OCI-LY1 (cell line): ENCODE results near the gene TOM1.
A peak's percentile ranks its signal among the peaks of the same experiment; 100 is the strongest.

Experiments
- H2AFZ ChIP-seq: fragments of 200-600 bp; sonication (generic), shearing (Covaris generic); 2 replicates; pipeline ENCODE4 v1.6.0; 2014; ENCODE audit warnings: antibody characterized with exemption, mild to moderate bottlenecking, low read length
- H3F3A ChIP-seq: fragments of 200-600 bp; sonication (generic), shearing (Covaris generic); 2 replicates; pipeline ENCODE4 v1.6.0; 2014; ENCODE audit warnings: mild to moderate bottlenecking, antibody characterized with exemption, low read length, moderate library complexity; ENCODE audit not compliant: insufficient read depth
- H3K27ac ChIP-seq: fragments of 200-600 bp; sonication (generic); 2 replicates; pipeline ENCODE4 v1.5.1; 2014; ENCODE audit warnings: low read length, mixed run types, mild to moderate bottlenecking, low read depth; ENCODE audit not compliant: poor library complexity, severe bottlenecking
- H3K27me3 ChIP-seq: fragments of 200-600 bp; sonication (generic); 2 replicates; pipeline ENCODE4 v1.6.0; 2014; ENCODE audit warnings: antibody characterized with exemption, mild to moderate bottlenecking, low read length, moderate library complexity; ENCODE audit not compliant: insufficient read depth
- H3K36me3 ChIP-seq: fragments of 200-600 bp; sonication (generic); 2 replicates; pipeline ENCODE4 v1.6.1; 2014; ENCODE audit warnings: mild to moderate bottlenecking, antibody characterized with exemption, low read length, moderate library complexity, mixed read lengths; ENCODE audit not compliant: insufficient read depth
- H3K4me1 ChIP-seq: fragments of 200-600 bp; sonication (generic); 2 replicates; pipeline ENCODE4 v1.5.1; 2014; ENCODE audit warnings: mild to moderate bottlenecking, low read length, moderate library complexity; ENCODE audit not compliant: insufficient read depth, severe bottlenecking
- H3K4me2 ChIP-seq: fragments of 200-600 bp; sonication (generic), shearing (Covaris generic); 2 replicates; pipeline ENCODE4 v1.6.1; 2014; ENCODE audit warnings: low read length
- H3K4me3 ChIP-seq: fragments of 200-600 bp; sonication (generic); 2 replicates; pipeline ENCODE4 v1.5.1; 2014; ENCODE audit warnings: low read length, low read depth, mild to moderate bottlenecking, mixed read lengths; ENCODE audit not compliant: poor library complexity, severe bottlenecking
- H3K79me2 ChIP-seq: fragments of 200-600 bp; shearing (Covaris generic); 2 replicates; pipeline ENCODE4 v1.6.1; 2016; ENCODE audit warnings: mixed run types, low read length, mixed read lengths; ENCODE audit not compliant: insufficient read depth
- H3K9ac ChIP-seq: fragments of 200-600 bp; sonication (generic), shearing (Covaris generic); 2 replicates; pipeline ENCODE4 v1.6.1; 2014; ENCODE audit warnings: mild to moderate bottlenecking, low read length, mixed read lengths
- H3K9me2 ChIP-seq: fragments of 200-600 bp; sonication (generic), shearing (Covaris generic); 2 replicates; pipeline ENCODE4 v1.6.1; 2014; ENCODE audit warnings: low read depth, mild to moderate bottlenecking, low read length, mixed read lengths
- H3K9me3 ChIP-seq: fragments of 200-600 bp; shearing (Covaris generic); 2 replicates; pipeline ENCODE4 v1.6.1; 2014; ENCODE audit warnings: low read length, mixed read lengths
- H4K20me1 ChIP-seq: fragments of 200-600 bp; sonication (generic), shearing (Covaris generic); 2 replicates; pipeline ENCODE4 v1.6.0; 2016; ENCODE audit warnings: mild to moderate bottlenecking, low read length; ENCODE audit not compliant: insufficient read depth
- EZH2 ChIP-seq: fragments of 200-600 bp; sonication (generic), shearing (Covaris generic); IDR thresholded peaks from 2 replicates; pipeline ENCODE4 v1.8.0; 2017; ENCODE audit warnings: borderline replicate concordance, mixed run types, mild to moderate bottlenecking, antibody characterized with exemption, low read length, moderate library complexity, mixed read lengths
- TF ChIP-seq, protein P1 (sequence below): fragments of 200-600 bp; sonication (generic), shearing (Covaris generic); IDR thresholded peaks from 2 replicates; pipeline ENCODE4 v1.5.1; 2017; ENCODE audit warnings: mild to moderate bottlenecking, antibody characterized with exemption, low read length, moderate library complexity, mixed read lengths

The TOM1 gene

DNA sequence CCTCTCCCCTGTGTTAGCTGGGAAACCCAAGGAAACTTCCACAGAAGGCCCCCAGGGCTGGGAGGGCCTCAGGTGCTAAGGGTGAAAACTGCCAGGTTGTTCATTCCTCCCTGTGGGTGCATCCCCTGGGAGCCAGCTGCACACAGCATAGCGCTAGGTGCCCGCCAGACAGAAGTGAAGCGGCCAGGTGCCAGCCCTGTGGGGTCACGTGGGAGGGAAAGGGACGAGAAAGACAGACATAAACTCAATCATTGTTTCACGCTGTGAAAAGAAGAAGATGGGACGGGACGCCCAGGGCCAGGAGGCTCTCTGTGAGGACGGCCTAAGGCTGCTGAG lies 49.6 kb downstream of the TOM1 start:
- H3K27me3 ChIP-seq = no peaks in the 10 kb centered on the region
- H4K20me1 ChIP-seq = no peaks in the 10 kb centered on the region
- H3F3A ChIP-seq = no peaks in the 10 kb centered on the region
- peak overlapping the region; percentile 98 for H3K27ac ChIP-seq
- H3K36me3 ChIP-seq = no peaks in the 10 kb centered on the region
- peaks cover 84% of the 10 kb centered on the region for H3K4me1 ChIP-seq
- H3K4me3 ChIP-seq = peak overlapping the region; percentile 61
- peak overlapping the region; percentile 62 for H3K9ac ChIP-seq
- TF ChIP-seq EZH2 = no peak
- TF ChIP-seq, protein P1, sequence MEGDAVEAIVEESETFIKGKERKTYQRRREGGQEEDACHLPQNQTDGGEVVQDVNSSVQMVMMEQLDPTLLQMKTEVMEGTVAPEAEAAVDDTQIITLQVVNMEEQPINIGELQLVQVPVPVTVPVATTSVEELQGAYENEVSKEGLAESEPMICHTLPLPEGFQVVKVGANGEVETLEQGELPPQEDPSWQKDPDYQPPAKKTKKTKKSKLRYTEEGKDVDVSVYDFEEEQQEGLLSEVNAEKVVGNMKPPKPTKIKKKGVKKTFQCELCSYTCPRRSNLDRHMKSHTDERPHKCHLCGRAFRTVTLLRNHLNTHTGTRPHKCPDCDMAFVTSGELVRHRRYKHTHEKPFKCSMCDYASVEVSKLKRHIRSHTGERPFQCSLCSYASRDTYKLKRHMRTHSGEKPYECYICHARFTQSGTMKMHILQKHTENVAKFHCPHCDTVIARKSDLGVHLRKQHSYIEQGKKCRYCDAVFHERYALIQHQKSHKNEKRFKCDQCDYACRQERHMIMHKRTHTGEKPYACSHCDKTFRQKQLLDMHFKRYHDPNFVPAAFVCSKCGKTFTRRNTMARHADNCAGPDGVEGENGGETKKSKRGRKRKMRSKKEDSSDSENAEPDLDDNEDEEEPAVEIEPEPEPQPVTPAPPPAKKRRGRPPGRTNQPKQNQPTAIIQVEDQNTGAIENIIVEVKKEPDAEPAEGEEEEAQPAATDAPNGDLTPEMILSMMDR = no peak
- H3K79me2 ChIP-seq = no peaks in the 10 kb centered on the region
- peak overlapping the region; percentile 76; the same call in 1 of the 2 replicates for H3K4me2 ChIP-seq
- no peaks in the 10 kb centered on the region for H3K9me2 ChIP-seq
- H2AFZ ChIP-seq = no peak overlapping the region
- no peaks in the 10 kb centered on the region for H3K9me3 ChIP-seq

DNA sequence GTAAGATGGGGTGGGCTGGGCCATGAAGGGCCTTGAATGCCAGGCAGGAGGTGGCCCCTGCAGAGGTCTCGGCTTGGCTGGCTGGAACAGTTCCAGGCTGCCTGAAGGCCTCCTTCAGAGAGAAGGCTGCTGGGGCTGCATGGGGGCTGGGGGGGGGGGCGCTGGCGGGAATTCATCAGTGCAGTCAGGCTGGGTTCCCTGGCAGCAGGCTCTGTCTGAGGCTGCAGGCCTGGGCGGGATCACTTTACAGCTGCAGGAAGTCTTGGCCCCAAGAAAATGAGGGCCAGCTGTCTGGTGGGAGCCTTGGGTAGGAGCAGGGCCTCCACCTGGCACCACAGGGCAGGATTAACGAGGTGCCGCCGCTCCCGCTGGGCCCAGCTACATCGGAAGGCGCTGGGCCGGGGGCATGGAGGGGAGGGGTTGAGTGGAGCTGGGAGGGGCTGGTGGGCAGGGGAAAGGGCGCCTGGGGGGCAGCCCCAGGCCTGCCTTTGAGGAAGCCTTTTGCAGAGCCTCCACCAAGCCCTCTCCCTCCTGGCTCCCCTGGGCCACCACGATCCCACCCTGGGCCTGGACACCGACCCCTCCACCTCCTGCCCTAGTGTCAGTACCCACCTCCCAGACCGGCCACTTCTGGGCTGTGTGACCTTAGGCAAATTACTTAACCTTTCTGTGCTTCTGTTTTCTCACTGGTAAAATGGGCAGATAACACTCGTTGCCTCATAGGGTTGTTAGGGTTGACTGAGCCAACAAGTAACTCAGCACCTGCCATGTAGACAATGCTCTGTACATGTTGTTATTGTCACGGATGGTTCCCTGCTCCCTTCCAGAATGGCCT lies 50.2 kb downstream of the TOM1 start:
- Histone ChIP-seq H3K79me2 (no peaks in the 10 kb centered on the region), H3K4me3 (peak overlapping the region; percentile 61), H3F3A (no peaks in the 10 kb centered on the region), H2AFZ (no peak overlapping the region), H3K9me2 (no peaks in the 10 kb centered on the region), H3K36me3 (no peaks in the 10 kb centered on the region), H3K4me2 (peak overlapping the region; percentile 76), H3K27ac (peak overlapping the region; percentile 98), H4K20me1 (no peaks in the 10 kb centered on the region), H3K4me1 (peaks cover 79% of the 10 kb centered on the region), H3K27me3 (no peaks in the 10 kb centered on the region), H3K9ac (peak overlapping the region; percentile 62), H3K9me3 (no peaks in the 10 kb centered on the region)
- TF ChIP-seq, protein P1 = no peak
- TF ChIP-seq EZH2 = no peak

DNA sequence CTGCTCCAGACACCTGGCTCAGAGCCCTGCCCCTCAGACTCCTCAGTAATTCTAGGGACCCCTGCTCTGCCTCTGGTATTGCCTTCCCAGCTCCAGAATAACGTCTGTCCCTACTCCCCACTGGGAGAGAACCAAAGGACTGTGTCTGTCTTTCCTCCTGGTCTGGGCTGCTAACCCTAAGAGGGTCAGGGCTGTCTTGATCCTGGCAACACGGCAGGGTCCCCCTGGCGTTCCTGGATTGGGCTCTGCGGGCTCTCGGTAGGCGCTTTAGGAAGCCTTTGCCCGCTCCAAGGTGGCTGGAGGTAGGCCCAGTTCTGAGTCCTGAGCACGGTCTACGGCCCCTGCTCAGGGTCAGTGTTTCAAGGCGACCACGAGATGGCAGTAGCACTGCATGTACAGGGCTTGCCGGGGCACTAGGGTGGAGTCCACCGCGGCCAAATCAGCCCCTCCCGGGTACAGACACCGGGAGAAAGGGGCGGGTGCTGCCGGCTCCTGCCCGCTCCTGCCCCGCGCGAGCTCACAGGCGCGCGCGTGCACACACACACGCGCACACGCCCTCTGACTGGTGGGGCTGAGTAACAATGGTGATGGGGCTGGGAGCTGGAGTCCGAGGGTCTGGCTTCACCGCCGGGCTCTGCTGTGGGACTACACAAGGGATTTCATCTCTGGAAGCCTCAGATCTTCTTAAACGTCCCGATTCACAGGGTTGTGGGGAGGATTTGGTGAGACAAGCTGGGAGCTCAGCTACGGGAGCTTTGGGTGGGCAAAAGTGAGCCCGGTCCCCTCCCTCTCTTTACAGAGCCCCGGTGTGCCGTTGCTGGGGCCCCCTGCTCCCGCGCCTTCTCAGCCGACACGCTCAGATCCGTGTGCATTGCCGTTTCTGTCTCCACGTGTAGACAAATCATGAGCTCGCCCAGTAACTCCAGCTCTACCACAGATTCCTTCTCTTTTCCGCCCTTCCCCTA lies 51.1 kb downstream of the TOM1 start:
- Histone ChIP-seq H3K79me2 (no peaks in the 10 kb centered on the region), H2AFZ (no peak overlapping the region), H3F3A (no peaks in the 10 kb centered on the region), H3K36me3 (no peaks in the 10 kb centered on the region), H3K9ac (peak overlapping the region; percentile 79), H3K4me1 (peaks cover 70% of the 10 kb centered on the region), H3K9me3 (no peaks in the 10 kb centered on the region), H3K27ac (peak overlapping the region; percentile 98), H4K20me1 (no peaks in the 10 kb centered on the region), H3K4me3 (peak overlapping the region; percentile 61), H3K27me3 (no peaks in the 10 kb centered on the region), H3K4me2 (peak overlapping the region; percentile 76), H3K9me2 (no peaks in the 10 kb centered on the region)
- TF ChIP-seq, protein P1 = peak; percentile 66
- TF ChIP-seq EZH2 = no peak
